ENCODE measurements around the gene WNK3. TPM values are rescaled to one million over a fixed set of nuclear protein-coding genes. Genes with fewer than 3 reads are reported as not detected.

The WNK3 gene
- total RNA-seq, 1 donor from 2014 or later: 8.4 TPM

- Histone ChIP-seq H3K4me1 (ENCODE audit: insufficient read depth, low read length) (peaks cover 15% of the 10 kb centered on the region), H3K4me2 (ENCODE audit: low read length) (peak within 1 kb of the TSS; percentile 99), H3K27ac (ENCODE audit: low read depth, low read length) (peak within 1 kb of the TSS; percentile 82), H3K9me3 (ENCODE audit: insufficient read depth, low read depth, low read length) (no peaks in the 10 kb centered on the region), H2AFZ (ENCODE audit: low read depth, low read length) (peak within 1 kb of the TSS; percentile 80), H3K27me3 (ENCODE audit: insufficient read depth, low read length) (no peaks in the 10 kb centered on the region), H3K9ac (ENCODE audit: low read length) (peak within 1 kb of the TSS; percentile 83), H3K4me3 (ENCODE audit: insufficient read depth, low read depth, low read length) (peak within 1 kb of the TSS; percentile 69), H4K20me1 (ENCODE audit: insufficient read depth, low read length) (peaks cover 25% of the 10 kb centered on the region), H3K79me2 (ENCODE audit: insufficient read depth, low read length) (peaks cover 46% of the 10 kb centered on the region), H3K36me3 (ENCODE audit: insufficient read depth, low read length) (no peaks in the 10 kb centered on the region)
- Mint-ChIP-seq H3K4me1 (ENCODE audit: low read depth, unreplicated experiment) (peaks cover 16% of the 10 kb centered on the region), H3K27me3 (ENCODE audit: low read depth, unreplicated experiment) (no peaks in the 10 kb centered on the region), H3K36me3 (ENCODE audit: low read depth, unreplicated experiment) (no peaks in the 10 kb centered on the region), H3K4me3 (ENCODE audit: unreplicated experiment) (peak within 1 kb of the TSS; percentile 92), H3K9me3 (ENCODE audit: unreplicated experiment) (no peaks in the 10 kb centered on the region), H3K27ac (ENCODE audit: unreplicated experiment) (peak within 1 kb of the TSS; percentile 41)
- FAIRE-seq (no peak), DNase-seq (ENCODE audit: low read depth) (peak; percentile 56)
- no peak for TF ChIP-seq CTCF (IDR thresholded peaks at IDR 0.05; ENCODE audit: insufficient read depth, low read depth, low read length)
- TF ChIP-seq EZH2 (IDR thresholded peaks at IDR 0.05; ENCODE audit: insufficient read depth, low read length): no peak
Measured at GRCh38 chrX:54182864-54183613, 174.8 kb downstream of the WNK3 start, which contains the start of gene FAM120C. Gene FAM120C, minus strand, starts transcription at chrX:54183254. Its CDS starts 56 bp downstream, at chrX:54183198.

GRCh38 chrX:54182194-54182863, 175.5 kb downstream of the WNK3 start:
- Mint-ChIP-seq H3K4me3 (ENCODE audit: unreplicated experiment) (peak overlapping the region; percentile 92), H3K27ac (ENCODE audit: unreplicated experiment) (peak overlapping the region; percentile 41), H3K27me3 (ENCODE audit: low read depth, unreplicated experiment) (no peaks in the 10 kb centered on the region), H3K4me1 (ENCODE audit: low read depth, unreplicated experiment) (peaks cover 23% of the 10 kb centered on the region), H3K36me3 (ENCODE audit: low read depth, unreplicated experiment) (no peaks in the 10 kb centered on the region), H3K9me3 (ENCODE audit: unreplicated experiment) (no peaks in the 10 kb centered on the region)
- Histone ChIP-seq H3K27me3 (ENCODE audit: insufficient read depth, low read length) (no peaks in the 10 kb centered on the region), H3K36me3 (ENCODE audit: insufficient read depth, low read length) (no peaks in the 10 kb centered on the region), H3K9ac (ENCODE audit: low read length) (peak overlapping the region; percentile 83), H4K20me1 (ENCODE audit: insufficient read depth, low read length) (peaks cover 25% of the 10 kb centered on the region), H3K4me2 (ENCODE audit: low read length) (peak overlapping the region; percentile 99), H2AFZ (ENCODE audit: low read depth, low read length) (no peak overlapping the region), H3K79me2 (ENCODE audit: insufficient read depth, low read length) (peaks cover 53% of the 10 kb centered on the region), H3K4me3 (ENCODE audit: insufficient read depth, low read depth, low read length) (peak overlapping the region; percentile 69), H3K4me1 (ENCODE audit: insufficient read depth, low read length) (peaks cover 19% of the 10 kb centered on the region), H3K9me3 (ENCODE audit: insufficient read depth, low read depth, low read length) (no peaks in the 10 kb centered on the region), H3K27ac (ENCODE audit: low read depth, low read length) (peak overlapping the region; percentile 82)
- FAIRE-seq: peak; percentile 59
- DNase-seq (ENCODE audit: low read depth): no peak
- TF ChIP-seq EZH2 (IDR thresholded peaks at IDR 0.05; ENCODE audit: insufficient read depth, low read length) (no peak), CTCF (IDR thresholded peaks at IDR 0.05; ENCODE audit: insufficient read depth, low read depth, low read length) (no peak)
